Measurements from ENCODE around the gene DSCAML1. TPM values are rescaled to one million over a fixed set of nuclear protein-coding genes. Genes with fewer than 3 reads are reported as not detected.

Gene DSCAML1
- total RNA-seq, 4 donors from 2014 or later, result 0.20 to 1.1 (median 0.36) TPM

- H3K27me3 ChIP-seq, result no peaks in the 10 kb centered on the region
- no peak overlapping the region for H3K4me3 ChIP-seq
- H3K36me3 ChIP-seq, result peaks cover 0 to 97% (median 57%) of the 10 kb centered on the region in 3 donors
- TF ChIP-seq POLR2A (IDR thresholded peaks at IDR 0.05), result no peak
- no peak for TF ChIP-seq EP300 (IDR thresholded peaks at IDR 0.05)
- TF ChIP-seq CTCF (IDR thresholded peaks at IDR 0.05), result no peak
- no peak for DNase-seq (ENCODE audit: low spot score in 2 of 2)
- H3K4me1 ChIP-seq, result no peaks in the 10 kb centered on the region
- no peak overlapping the region for H3K27ac ChIP-seq
- WGBS, 2 donors, result 90 to 96% methylated on average over 13 to 14 of the region's 14 CpGs
- H3K9me3 ChIP-seq, result peaks cover 0 to 20% (median 0%) of the 10 kb centered on the region in 4 donors
Measured at GRCh38 chr11:117394221-117394925, 402.6 kb downstream of the DSCAML1 start.

- H3K9me3 ChIP-seq, result peaks cover 0 to 10% (median 0%) of the 10 kb centered on the region in 4 donors
- TF ChIP-seq EP300 (IDR thresholded peaks at IDR 0.05), result no peak
- TF ChIP-seq CTCF (IDR thresholded peaks at IDR 0.05), result no peak
- no peak for TF ChIP-seq POLR2A (IDR thresholded peaks at IDR 0.05)
- H3K27me3 ChIP-seq, result no peaks in the 10 kb centered on the region
- H3K4me3 ChIP-seq, result no peak overlapping the region
- 94 to 96% methylated on average over 8 of the region's 8 CpGs for WGBS, 2 donors
- no peaks in the 10 kb centered on the region for H3K4me1 ChIP-seq
- peaks cover 0 to 100% (median 51%) of the 10 kb centered on the region in 3 donors for H3K36me3 ChIP-seq
- H3K27ac ChIP-seq, result no peak overlapping the region
- no peak for DNase-seq (ENCODE audit: low spot score in 2 of 2)
Measured at GRCh38 chr11:117392979-117393378, 404.0 kb downstream of the DSCAML1 start.

DNA sequence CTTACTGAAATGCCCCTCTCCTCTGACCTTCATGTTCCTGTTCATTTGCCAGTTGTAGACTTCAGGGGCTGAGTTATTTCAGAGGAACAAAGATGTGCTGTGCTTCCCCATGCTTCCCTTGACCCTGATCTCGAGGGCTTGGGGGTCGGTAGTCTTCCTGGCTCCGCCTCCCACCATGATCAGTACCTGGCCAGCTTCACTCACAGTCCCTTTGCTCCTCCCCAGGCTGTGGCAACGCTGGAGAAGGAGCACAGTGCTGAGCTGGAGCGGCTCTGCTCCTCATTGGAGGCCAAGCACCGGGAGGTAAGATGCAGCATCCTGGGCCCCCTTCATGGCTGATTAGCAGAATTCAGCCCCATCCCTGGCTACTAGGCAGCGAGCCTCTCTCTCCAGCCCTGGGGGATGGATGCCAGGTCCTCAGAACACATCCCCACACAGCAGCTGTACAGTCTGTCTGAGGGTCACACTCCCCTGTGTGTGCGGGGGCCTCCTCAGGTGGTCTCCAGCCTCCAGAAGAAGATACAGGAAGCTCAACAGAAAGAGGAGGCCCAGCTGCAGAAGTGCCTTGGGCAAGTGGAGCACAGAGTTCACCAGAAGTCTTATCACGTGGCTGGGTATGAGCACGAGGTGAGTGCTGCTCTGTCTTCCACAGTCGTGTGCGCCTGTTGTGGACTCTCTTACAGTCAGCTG lies 404.9 kb downstream of the DSCAML1 start:
- Histone ChIP-seq H3K9me3 (peaks cover 0 to 4% (median 0%) of the 10 kb centered on the region in 4 donors), H3K36me3 (peaks cover 0 to 100% (median 47%) of the 10 kb centered on the region in 3 donors), H3K27ac (no peak overlapping the region), H3K27me3 (no peaks in the 10 kb centered on the region), H3K4me3 (no peak overlapping the region), H3K4me1 (no peaks in the 10 kb centered on the region)
- no peak for TF ChIP-seq EP300 (IDR thresholded peaks at IDR 0.05)
- no peak for TF ChIP-seq CTCF (IDR thresholded peaks at IDR 0.05)
- no peak for TF ChIP-seq POLR2A (IDR thresholded peaks at IDR 0.05)
- DNase-seq (ENCODE audit: low spot score in 2 of 2), result no peak
- 76 to 80% methylated on average over 10 to 11 of the region's 12 CpGs for WGBS, 2 donors

GRCh38 chr11:117391181-117391580 lies 405.8 kb downstream of the DSCAML1 start:
- no peak overlapping the region for H3K4me3 ChIP-seq
- no peak for DNase-seq (ENCODE audit: low spot score in 2 of 2)
- peaks cover 0 to 100% (median 41%) of the 10 kb centered on the region in 3 donors for H3K36me3 ChIP-seq
- 74 to 83% methylated on average over 8 of the region's 8 CpGs for whole genome bisulfite sequencing, 2 donors
- H3K4me1 ChIP-seq, result no peaks in the 10 kb centered on the region
- H3K9me3 ChIP-seq, result no peaks in the 10 kb centered on the region
- no peaks in the 10 kb centered on the region for H3K27me3 ChIP-seq
- no peak overlapping the region for H3K27ac ChIP-seq
- TF ChIP-seq POLR2A (IDR thresholded peaks at IDR 0.05) (no peak), CTCF (IDR thresholded peaks at IDR 0.05) (no peak), EP300 (IDR thresholded peaks at IDR 0.05) (no peak)

DNA sequence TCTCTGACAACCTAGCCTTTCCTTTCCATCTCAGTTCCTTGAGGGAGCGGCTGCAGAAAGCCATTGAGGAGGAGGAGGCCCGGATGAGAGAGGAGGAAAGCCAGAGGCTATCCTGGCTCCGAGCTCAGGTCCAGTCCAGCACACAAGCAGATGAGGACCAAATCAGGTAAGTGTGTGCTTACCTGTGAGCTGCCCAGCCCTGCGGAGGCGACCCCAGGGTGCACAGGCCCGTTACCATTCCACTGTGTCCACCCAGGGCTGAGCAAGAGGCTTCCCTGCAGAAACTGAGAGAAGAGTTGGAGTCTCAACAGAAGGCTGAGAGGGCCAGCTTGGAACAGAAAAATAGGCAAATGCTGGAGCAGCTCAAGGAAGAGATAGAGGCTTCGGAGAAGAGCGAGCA lies 406.3 kb downstream of the DSCAML1 start:
- Histone ChIP-seq H3K9me3 (no peaks in the 10 kb centered on the region), H3K36me3 (peaks cover 0 to 100% (median 37%) of the 10 kb centered on the region in 3 donors), H3K27me3 (no peaks in the 10 kb centered on the region), H3K27ac (no peak overlapping the region), H3K4me1 (no peaks in the 10 kb centered on the region), H3K4me3 (no peak overlapping the region)
- TF ChIP-seq CTCF (IDR thresholded peaks at IDR 0.05) (no peak), EP300 (IDR thresholded peaks at IDR 0.05) (no peak), POLR2A (IDR thresholded peaks at IDR 0.05) (no peak)
- WGBS, 2 donors, result 86 to 89% methylated on average over 8 of the region's 8 CpGs
- DNase-seq (ENCODE audit: low spot score in 2 of 2), result no peak

All from tibial nerve (tissue), 4 donors.